H9 (cell line): ENCODE measurements around the gene TLR3. TPM values are rescaled to one million over a fixed set of nuclear protein-coding genes. Genes with fewer than 3 reads are reported as not detected.
A peak's percentile ranks its signal among the peaks of the same experiment; 100 is the strongest.

Source experiments
- DNase-seq: peaks from one replicate; pipeline ENCODE4 v3.0.0-alpha.2; 2017
- H2AFZ ChIP-seq: one replicate; pipeline ENCODE4 v1.6.1; 2013; ENCODE audit warnings: mild to moderate bottlenecking, low read length, control low read depth, moderate library complexity
- H2AK5ac ChIP-seq: 2 replicates; pipeline ENCODE4 v1.6.1; 2013; ENCODE audit warnings: low read length, control low read depth, mixed read lengths; ENCODE audit not compliant: insufficient read length
- H2BK120ac ChIP-seq: one replicate; pipeline ENCODE4 v1.6.1; 2013; ENCODE audit warnings: low read depth, mild to moderate bottlenecking, low read length, control low read depth, inconsistent platforms; ENCODE audit not compliant: poor library complexity, severe bottlenecking
- H2BK12ac ChIP-seq: 2 replicates; pipeline ENCODE4 v1.6.1; 2013; ENCODE audit warnings: low read length, control low read depth, mixed read lengths, low read depth; ENCODE audit not compliant: insufficient read length
- H2BK15ac ChIP-seq: 2 replicates; pipeline ENCODE4 v1.6.1; 2013; ENCODE audit warnings: low read depth, low read length, control low read depth
- H2BK20ac ChIP-seq: one replicate; pipeline ENCODE4 v1.6.1; 2013; ENCODE audit warnings: low read depth, mild to moderate bottlenecking, low read length, control low read depth, inconsistent platforms; ENCODE audit not compliant: poor library complexity, severe bottlenecking
- H2BK5ac ChIP-seq: 2 replicates; pipeline ENCODE4 v1.6.1; 2013; ENCODE audit warnings: low read length, control low read depth, mixed read lengths; ENCODE audit not compliant: insufficient read length
- H3K14ac ChIP-seq: 2 replicates; pipeline ENCODE4 v1.6.1; 2013; ENCODE audit warnings: low read length, control low read depth; ENCODE audit not compliant: insufficient read depth
- H3K18ac ChIP-seq: 2 replicates; pipeline ENCODE4 v1.6.1; 2013; ENCODE audit warnings: low read depth, mild to moderate bottlenecking, mixed read lengths, low read length, control low read depth; ENCODE audit not compliant: insufficient read length
- H3K23ac ChIP-seq: 2 replicates; pipeline ENCODE4 v1.6.1; 2013; ENCODE audit warnings: low read length, control low read depth, mixed read lengths, low read depth; ENCODE audit not compliant: insufficient read length
- H3K23me2 ChIP-seq: 2 replicates; pipeline ENCODE4 v1.6.1; 2013; ENCODE audit warnings: low read depth, mild to moderate bottlenecking, mixed read lengths, low read length, control low read depth; ENCODE audit not compliant: insufficient read length, poor library complexity, severe bottlenecking
- H3K27ac ChIP-seq: 2 replicates; pipeline ENCODE4 v1.5.1; 2013; ENCODE audit warnings: low read length, control low read depth, mixed read lengths, low read depth; ENCODE audit not compliant: insufficient read length
- H3K27me3 ChIP-seq: 2 replicates; pipeline ENCODE4 v1.6.1; 2013; ENCODE audit warnings: low read length, control low read depth, inconsistent platforms; ENCODE audit not compliant: insufficient read depth
- H3K4ac ChIP-seq: 2 replicates; pipeline ENCODE4 v1.6.1; 2013; ENCODE audit warnings: low read depth, mild to moderate bottlenecking, control low read depth, inconsistent platforms, low read length, moderate library complexity
- H3K4me1 ChIP-seq: 2 replicates; pipeline ENCODE4 v1.6.1; 2013; ENCODE audit warnings: low read length, control low read depth, inconsistent platforms; ENCODE audit not compliant: insufficient read depth
- H3K4me2 ChIP-seq: 2 replicates; pipeline ENCODE4 v1.6.1; 2013; ENCODE audit warnings: low read length, control low read depth, mixed read lengths; ENCODE audit not compliant: insufficient read length, insufficient read depth
- H3K56ac ChIP-seq: 2 replicates; pipeline ENCODE4 v1.6.1; 2013; ENCODE audit warnings: low read depth, mild to moderate bottlenecking, mixed read lengths, low read length, control low read depth; ENCODE audit not compliant: insufficient read length
- H3K79me1 ChIP-seq: 2 replicates; pipeline ENCODE4 v1.6.1; 2013; ENCODE audit warnings: low read depth, mild to moderate bottlenecking, moderate library complexity, low read length, control low read depth, inconsistent platforms; ENCODE audit not compliant: insufficient read depth, poor library complexity, severe bottlenecking
- H3K79me2 ChIP-seq: 2 replicates; pipeline ENCODE4 v1.6.1; 2013; ENCODE audit warnings: low read length, control low read depth, inconsistent platforms; ENCODE audit not compliant: insufficient read depth
- H3K9ac ChIP-seq: 2 replicates; pipeline ENCODE4 v1.6.1; 2013; ENCODE audit warnings: low read length, control low read depth, mixed read lengths; ENCODE audit not compliant: insufficient read length; ENCODE audit errors: extremely low read depth
- H3K9me3 ChIP-seq: one replicate; pipeline ENCODE4 v1.6.1; 2013; ENCODE audit warnings: low read depth, low read length, inconsistent platforms; ENCODE audit not compliant: control insufficient read depth
- H3T11ph ChIP-seq: one replicate; pipeline ENCODE4 v1.6.1; 2013; ENCODE audit warnings: mild to moderate bottlenecking, low read length, control low read depth, inconsistent platforms
- H4K20me1 ChIP-seq: one replicate; pipeline ENCODE4 v1.6.1; 2013; ENCODE audit not compliant: control insufficient read depth, insufficient read length, insufficient read depth
- H4K5ac ChIP-seq: 2 replicates; pipeline ENCODE4 v1.6.1; 2013; ENCODE audit warnings: low read depth, mild to moderate bottlenecking, mixed read lengths, low read length, control low read depth; ENCODE audit not compliant: insufficient read length
- H4K8ac ChIP-seq: replicated peaks from 2 replicates; pipeline ENCODE4 v1.6.1; 2013; ENCODE audit warnings: low read length, control low read depth, mixed read lengths, low read depth; ENCODE audit not compliant: insufficient read length
- H4K91ac ChIP-seq: 2 replicates; pipeline ENCODE4 v1.6.1; 2013; ENCODE audit warnings: low read depth, mild to moderate bottlenecking, moderate library complexity, mixed read lengths, low read length, control low read depth; ENCODE audit not compliant: insufficient read length
- H3K27ac Mint-ChIP-seq, 3 experiments: 2 replicates in 2 of 3; 3 replicates in 1 of 3; pipeline ENCODE4 v1.8.0; 2020 to 2021; ENCODE audit warnings: mixed read lengths in 3 of 3, mild to moderate bottlenecking in 1 of 3, moderate library complexity in 1 of 3
- H3K27me3 Mint-ChIP-seq: 2 replicates; pipeline ENCODE4 v1.8.0; 2021; ENCODE audit warnings: low read depth, mild to moderate bottlenecking, moderate library complexity, mixed read lengths
- H3K36me3 Mint-ChIP-seq, 3 experiments: 2 replicates in 2 of 3; 3 replicates in 1 of 3; pipeline ENCODE4 v1.8.0; 2020 to 2021; ENCODE audit warnings: low read depth in 3 of 3, mixed read lengths in 3 of 3; ENCODE audit not compliant: insufficient read depth in 1 of 3
- H3K4me1 Mint-ChIP-seq, 2 experiments: 2 replicates each; pipeline ENCODE4 v1.8.0; 2020; ENCODE audit warnings: mixed read lengths in 2 of 2
- H3K4me3 Mint-ChIP-seq, 2 experiments: 2 replicates in 1 of 2; 3 replicates in 1 of 2; pipeline ENCODE4 v1.8.0; 2020 to 2021; ENCODE audit warnings: mild to moderate bottlenecking in 2 of 2, mixed read lengths in 2 of 2, moderate library complexity in 1 of 2
- H3K9me3 Mint-ChIP-seq, 2 experiments: 2 replicates in 1 of 2; 3 replicates in 1 of 2; pipeline ENCODE4 v1.8.0; 2020; ENCODE audit warnings: mild to moderate bottlenecking in 2 of 2, mixed read lengths in 2 of 2, moderate library complexity in 1 of 2
- CTCF ChIP-seq: fragments of 200-600 bp; sonication (generic); conservative IDR thresholded peaks from 3 replicates; pipeline ENCODE4 v1.8.0; 2021; ENCODE audit warnings: antibody characterized with exemption, mild to moderate bottlenecking
- WGBS: extraction: QIAGEN DNeasy Blood & Tissue Kit; methylation state at CpG from one replicate; pipeline ENCODE4 v1.1.7; 2013; ENCODE audit warnings: missing lambda C conversion rate, low lambda C conversion rate, mixed read lengths; ENCODE audit not compliant: insufficient read length; ENCODE audit errors: extremely low coverage; 5-methylcytosine and 5-hydroxymethylcytosine counted together
- total RNA-seq: library from RNA; stranded (reverse); gene quantifications from 2 replicates; pipeline ENCODE4 v1.2.1, GENCODE V29; 2021

TLR3 gene
- total RNA-seq, 1 experiment from 2014 or later, result 0.92 TPM

DNA sequence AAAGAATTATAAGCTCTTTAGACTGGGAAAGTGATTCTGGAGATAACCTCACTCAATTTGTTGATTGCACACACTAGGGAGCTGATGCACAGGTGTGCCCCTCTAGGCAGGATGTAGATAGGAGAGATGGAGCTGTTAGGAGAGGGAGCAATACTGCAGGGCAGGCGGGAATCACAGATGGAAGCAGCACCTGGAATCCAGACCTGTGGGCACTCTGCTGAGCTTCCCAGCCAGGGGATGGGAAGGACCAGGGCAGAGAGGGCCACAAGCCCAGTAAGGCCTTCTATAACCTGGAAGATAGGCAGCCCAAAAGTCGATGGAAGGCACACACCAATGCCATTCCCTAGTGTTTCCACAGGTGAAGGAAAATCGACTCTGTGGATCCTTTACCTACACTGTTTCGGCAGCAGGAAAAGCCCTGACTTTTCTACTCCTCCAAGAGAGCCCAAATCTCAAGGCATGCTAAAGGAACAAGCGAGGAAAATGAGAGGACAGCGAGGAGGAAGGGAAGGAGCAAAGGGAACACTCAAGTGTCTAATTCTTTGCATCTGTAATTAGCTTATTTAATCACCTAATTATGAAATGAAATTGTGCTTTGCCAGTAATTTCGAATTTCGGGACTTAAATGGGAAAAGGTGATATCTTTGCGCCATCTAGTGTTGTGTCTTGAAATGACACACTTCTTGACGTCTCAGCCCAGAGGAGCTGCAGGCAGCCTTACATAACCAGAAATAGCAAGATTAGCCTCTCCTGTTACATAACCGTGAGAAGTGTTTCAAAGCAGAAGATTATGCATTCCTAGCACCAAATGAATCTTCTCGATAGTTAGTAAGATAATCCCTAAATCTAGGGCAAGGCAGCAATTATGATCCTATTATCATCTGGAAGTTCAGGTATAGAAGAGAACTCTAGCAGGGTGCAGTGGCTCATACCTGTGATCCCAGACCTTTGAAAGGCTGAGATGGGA is 31.0 kb upstream of the TLR3 start:
- H2AFZ ChIP-seq, result no peak overlapping the region
- H3K79me2 ChIP-seq, result no peaks in the 10 kb centered on the region
- no peak overlapping the region for H3K4me2 ChIP-seq
- H3K56ac ChIP-seq, result no peak overlapping the region
- no peak overlapping the region for H3K14ac ChIP-seq
- no CpG with 5 or more reads among the region's 12 CpGs for WGBS
- no peak overlapping the region for H2BK5ac ChIP-seq
- 0 out of 2 replicates have a peak, but pooled peaks cover 2% of the 10 kb centered on the region for H3K4me1 ChIP-seq
- no peak overlapping the region for H2AK5ac ChIP-seq
- no peak for DNase-seq
- H3K4ac ChIP-seq, result no peak overlapping the region
- no peak overlapping the region for H4K8ac ChIP-seq
- H2BK15ac ChIP-seq, result no peak overlapping the region
- no peak overlapping the region for H2BK20ac ChIP-seq
- TF ChIP-seq CTCF, result peak; percentile 90
- H3K4me1 Mint-ChIP-seq, result peaks cover 0 to 13% of the 10 kb centered on the region in 2 experiments; a peak in 2 of 4 replicates
- no peak overlapping the region for H3T11ph ChIP-seq
- H3K27me3 ChIP-seq, result no peaks in the 10 kb centered on the region
- no peaks in the 10 kb centered on the region for H3K79me1 ChIP-seq
- H3K4me3 Mint-ChIP-seq, result no peak overlapping the region
- H3K9me3 ChIP-seq, result peaks cover 27% of the 10 kb centered on the region
- H3K36me3 Mint-ChIP-seq, result peaks cover 25 to 46% (median 32%) of the 10 kb centered on the region in 3 experiments
- H4K91ac ChIP-seq, result no peak overlapping the region
- H4K20me1 ChIP-seq, result no peaks in the 10 kb centered on the region
- H3K27ac ChIP-seq, result no peak overlapping the region
- no peak overlapping the region for H3K18ac ChIP-seq
- H3K27me3 Mint-ChIP-seq, result peaks cover 1% of the 10 kb centered on the region
- H2BK12ac ChIP-seq, result no peak overlapping the region
- H3K9me3 Mint-ChIP-seq, result peaks cover 41 to 43% of the 10 kb centered on the region in 2 experiments
- no peaks in the 10 kb centered on the region for H3K23me2 ChIP-seq
- H2BK120ac ChIP-seq, result no peak overlapping the region
- H3K23ac ChIP-seq, result no peak overlapping the region
- H4K5ac ChIP-seq, result no peak overlapping the region
- H3K27ac Mint-ChIP-seq, result no peak overlapping the region
- H3K9ac ChIP-seq, result no peak overlapping the region
